Gastrocnemius medialis (tissue), 4 donors: ENCODE data around the gene FBXW7.

Experiments
- CTCF ChIP-seq, 5 experiments: fragments of 450-650 bp in 3 of 5; fragments of 200-600 bp in 2 of 5; sonication (generic) in 2 of 5; IDR thresholded peaks in 4 of 5; conservative IDR thresholded peaks in 1 of 5; 1 replicate in 4 of 5; 2 replicates in 1 of 5; pipeline ENCODE4 v1.5.1; 2016 to 2019; ENCODE audit warnings: antibody characterized with exemption in 5 of 5, mild to moderate bottlenecking in 3 of 5, moderate library complexity in 3 of 5
- POLR2A ChIP-seq, 2 donors: fragments of 450-650 bp; IDR thresholded peaks; one replicate each; pipeline ENCODE4 v1.6.1; 2017; ENCODE audit warnings: antibody characterized with exemption in 2 of 2, mild to moderate bottlenecking in 2 of 2, moderate library complexity in 2 of 2

DNA sequence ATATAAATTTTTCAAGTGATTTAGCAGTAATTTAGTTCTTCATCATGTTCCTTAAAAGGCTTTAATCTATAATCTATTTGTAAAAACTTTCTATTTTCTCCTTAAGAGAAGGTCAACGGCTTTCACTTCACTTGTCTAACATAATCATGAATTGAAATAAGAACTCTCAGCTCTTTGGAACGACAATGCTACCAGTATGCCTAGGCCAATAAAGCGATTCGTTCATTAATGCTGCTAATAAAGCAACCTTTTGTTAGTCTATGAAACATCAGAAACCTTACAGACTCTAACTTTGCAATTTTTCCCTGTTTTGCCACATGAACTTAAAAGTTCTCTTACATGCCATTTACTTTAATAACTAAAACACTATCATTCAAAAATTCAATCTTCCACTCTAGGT lies 47.6 kb downstream of the FBXW7 start:
- TF ChIP-seq CTCF (IDR thresholded peaks at IDR 0.05 in 4 of 5, conservative IDR thresholded peaks at IDR 0.05 in 1 of 5) = no peak
- TF ChIP-seq POLR2A (IDR thresholded peaks at IDR 0.05) = no peak
